D341Med (cell line): Measurements from ENCODE around the gene TCF12.
A peak's percentile ranks its signal among the peaks of the same experiment; 100 is the strongest.

Source experiments
- DNase-seq: peaks from one replicate; pipeline ENCODE4 v3.0.0; 2012; ENCODE audit warnings: low spot score

TCF12 gene

GRCh38 chr15:57321973-57322601, 403.6 kb downstream of the TCF12 start:
- no peak for DNase-seq

GRCh38 chr15:57322602-57323250, 404.3 kb downstream of the TCF12 start:
- no peak for DNase-seq

GRCh38 chr15:57323299-57323805, 404.9 kb downstream of the TCF12 start:
- DNase-seq: no peak

GRCh38 chr15:57323806-57324589, 405.6 kb downstream of the TCF12 start:
- DNase-seq: peak; percentile 73

GRCh38 chr15:57324590-57324890, 406.1 kb downstream of the TCF12 start:
- no peak for DNase-seq

GRCh38 chr15:57324944-57325679, 406.7 kb downstream of the TCF12 start:
- DNase-seq: no peak

- no peak for DNase-seq
Measured at GRCh38 chr15:57326196-57326595, 407.8 kb downstream of the TCF12 start.

- DNase-seq: no peak
Measured at GRCh38 chr15:57327985-57328471, 409.6 kb downstream of the TCF12 start.

- no peak for DNase-seq
Measured at GRCh38 chr15:57328479-57328878, 410.0 kb downstream of the TCF12 start.

GRCh38 chr15:57328897-57329296, 410.5 kb downstream of the TCF12 start:
- no peak for DNase-seq

GRCh38 chr15:57329582-57330367, 411.3 kb downstream of the TCF12 start:
- DNase-seq: no peak

- DNase-seq: no peak
Measured at GRCh38 chr15:57330619-57331340, 412.3 kb downstream of the TCF12 start.

- DNase-seq: no peak
Measured at GRCh38 chr15:57332326-57332725, 413.9 kb downstream of the TCF12 start.

- DNase-seq: no peak
Measured at GRCh38 chr15:57333487-57333886, 415.0 kb downstream of the TCF12 start.

GRCh38 chr15:57334257-57334656, 415.8 kb downstream of the TCF12 start:
- no peak for DNase-seq

GRCh38 chr15:57335293-57335715, 416.9 kb downstream of the TCF12 start:
- no peak for DNase-seq

- DNase-seq: no peak
Measured at GRCh38 chr15:57335719-57336118, 417.3 kb downstream of the TCF12 start.

- no peak for DNase-seq
Measured at GRCh38 chr15:57337868-57338411, 419.5 kb downstream of the TCF12 start.

GRCh38 chr15:57339321-57339720, 420.9 kb downstream of the TCF12 start:
- no peak for DNase-seq
